NCI-H1436 (cell line): ENCODE measurements around the gene SUPT4H1.

Source experiments
- DNase-seq: peaks from one replicate; lab custom pipeline; 2025; lab: John Stamatoyannopoulos, UW

The SUPT4H1 gene

GRCh38 chr17:58380207-58381123 lies 28.5 kb upstream of the SUPT4H1 start:
- DNase-seq: no peak

- no peak for DNase-seq
These were observed 27.5 kb upstream of the SUPT4H1 start for GRCh38 chr17:58379511-58379824.

- DNase-seq: no peak
These were observed 26.9 kb upstream of the SUPT4H1 start for GRCh38 chr17:58378733-58379510.

GRCh38 chr17:58377661-58378060 lies 25.7 kb upstream of the SUPT4H1 start:
- DNase-seq: no peak

GRCh38 chr17:58377093-58377601 lies 25.1 kb upstream of the SUPT4H1 start:
- DNase-seq: no peak

DNA sequence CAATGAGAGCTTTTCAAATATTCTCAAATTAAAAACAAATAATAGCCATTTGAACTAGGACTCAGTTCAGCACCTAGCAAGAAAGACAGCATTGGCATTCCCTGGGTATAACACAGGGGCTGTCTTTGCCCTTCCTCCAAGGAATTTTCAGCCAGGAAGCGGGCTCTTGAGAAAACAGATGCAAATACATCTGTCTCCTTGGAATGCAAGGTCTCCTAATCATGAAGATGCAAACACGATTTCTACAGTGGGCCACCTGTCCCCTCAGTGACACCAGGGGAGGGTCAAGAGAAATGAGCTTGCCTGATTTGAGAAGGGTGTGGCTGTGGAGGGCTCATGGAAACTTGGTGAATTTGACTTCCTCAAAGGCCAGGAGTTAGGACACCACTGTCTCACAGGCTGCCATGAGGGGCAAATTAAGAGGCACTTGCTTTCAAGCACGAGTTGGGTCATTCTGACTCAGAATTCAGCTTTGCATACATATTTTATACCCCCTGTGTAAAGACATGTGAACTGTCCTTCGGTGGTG lies 24.5 kb upstream of the SUPT4H1 start:
- DNase-seq: no peak

- DNase-seq: no peak
These were observed 23.8 kb upstream of the SUPT4H1 start for GRCh38 chr17:58375811-58376210.

DNA sequence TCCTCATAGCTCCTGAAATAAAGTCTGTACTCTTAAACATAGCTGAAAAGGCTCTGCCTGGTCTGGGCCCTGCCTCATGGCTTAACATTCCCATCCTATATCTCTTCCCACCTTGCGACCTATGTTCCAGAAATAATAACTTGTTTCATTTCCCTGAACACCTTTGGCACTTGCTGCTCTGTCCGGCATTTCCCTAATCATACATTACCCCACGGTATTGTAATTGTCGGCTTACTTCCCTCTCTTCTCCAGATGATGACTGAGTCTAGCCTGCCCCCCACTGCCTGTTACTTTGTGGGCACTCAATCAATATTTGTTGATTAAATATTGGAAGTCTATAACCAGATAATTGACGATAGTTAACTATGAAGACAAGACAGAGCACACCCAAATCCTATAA lies 23.3 kb upstream of the SUPT4H1 start:
- DNase-seq: no peak

- no peak for DNase-seq
These were observed 21.9 kb upstream of the SUPT4H1 start for GRCh38 chr17:58373923-58374322.

- DNase-seq: no peak
These were observed 21.0 kb upstream of the SUPT4H1 start for GRCh38 chr17:58373003-58373402.

GRCh38 chr17:58371300-58371950 lies 19.4 kb upstream of the SUPT4H1 start:
- DNase-seq: no peak

DNA sequence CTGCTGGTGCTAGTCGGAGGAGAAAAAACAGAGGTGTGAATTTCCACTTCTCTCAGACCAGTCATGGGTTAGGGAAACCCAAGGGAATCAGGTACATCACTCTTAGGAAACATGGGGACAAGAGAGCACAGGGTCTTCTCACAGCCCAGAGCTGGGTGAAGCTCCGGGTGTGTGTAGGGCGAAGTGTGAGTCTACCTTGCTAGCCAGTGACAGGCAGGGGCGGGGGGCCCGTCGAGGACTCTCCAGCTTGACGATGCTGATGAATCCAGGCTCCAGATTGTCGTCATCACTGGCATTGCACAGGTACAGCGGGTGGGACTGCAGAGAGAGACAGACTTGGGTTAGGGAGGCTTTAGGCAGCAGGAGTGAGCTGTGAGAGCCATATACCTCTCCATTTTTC lies 18.7 kb upstream of the SUPT4H1 start:
- DNase-seq: no peak

GRCh38 chr17:58370309-58370708 lies 18.3 kb upstream of the SUPT4H1 start:
- DNase-seq: no peak

DNA sequence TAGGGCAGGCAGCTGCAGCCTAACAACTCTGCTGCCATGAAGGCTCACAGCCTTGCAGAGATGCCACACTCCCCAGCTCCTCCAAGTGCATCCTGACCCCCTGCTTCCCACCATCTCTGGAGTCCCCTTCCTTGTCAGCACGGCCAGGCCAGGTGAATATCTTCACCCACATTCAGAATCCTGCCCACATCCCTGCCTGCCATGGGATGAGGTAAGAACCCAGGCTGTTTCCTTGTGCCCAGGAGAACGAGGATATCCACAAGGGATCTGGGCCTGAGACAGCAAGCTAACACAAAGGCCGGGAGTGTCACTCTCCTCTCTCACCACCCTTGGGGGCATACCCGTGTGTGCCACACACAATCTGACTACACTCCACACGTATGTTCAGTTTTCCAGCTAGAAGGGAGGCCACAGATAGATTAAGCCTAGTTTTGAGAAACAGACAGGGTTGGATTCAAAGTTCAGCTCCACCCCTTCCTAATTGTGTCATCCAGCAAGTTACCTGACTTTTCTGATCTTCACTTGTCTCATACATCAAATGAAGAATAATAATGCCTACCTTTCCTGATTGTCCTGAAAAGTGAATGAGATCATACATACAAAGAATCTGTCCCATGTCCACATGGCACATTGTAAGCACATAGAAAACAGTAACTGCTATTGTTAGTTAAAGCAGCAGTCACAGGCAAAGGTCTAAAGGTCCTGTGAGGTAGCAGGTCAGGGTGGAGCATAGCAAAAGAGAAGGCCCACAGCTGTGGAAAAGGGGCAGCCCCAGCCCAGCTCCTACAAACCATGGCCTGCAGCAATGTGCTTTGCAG lies 17.4 kb upstream of the SUPT4H1 start:
- no peak for DNase-seq

DNA sequence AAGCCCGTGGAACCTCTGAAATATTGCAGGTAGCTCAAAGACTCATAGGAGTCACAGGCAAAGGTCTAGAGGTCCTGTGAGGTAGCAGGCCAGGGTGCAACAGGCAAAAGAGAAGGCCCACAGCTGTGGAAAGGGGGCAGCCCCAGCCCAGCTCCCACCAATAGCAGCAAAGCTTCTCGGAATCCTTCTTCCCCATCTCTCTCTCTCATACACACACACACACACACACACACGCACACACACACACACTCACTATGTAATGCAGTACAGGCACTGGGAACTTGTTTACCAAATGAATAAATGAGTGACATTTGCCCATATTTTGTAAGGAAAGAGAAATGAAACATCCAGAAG lies 16.8 kb upstream of the SUPT4H1 start:
- DNase-seq: no peak

DNA sequence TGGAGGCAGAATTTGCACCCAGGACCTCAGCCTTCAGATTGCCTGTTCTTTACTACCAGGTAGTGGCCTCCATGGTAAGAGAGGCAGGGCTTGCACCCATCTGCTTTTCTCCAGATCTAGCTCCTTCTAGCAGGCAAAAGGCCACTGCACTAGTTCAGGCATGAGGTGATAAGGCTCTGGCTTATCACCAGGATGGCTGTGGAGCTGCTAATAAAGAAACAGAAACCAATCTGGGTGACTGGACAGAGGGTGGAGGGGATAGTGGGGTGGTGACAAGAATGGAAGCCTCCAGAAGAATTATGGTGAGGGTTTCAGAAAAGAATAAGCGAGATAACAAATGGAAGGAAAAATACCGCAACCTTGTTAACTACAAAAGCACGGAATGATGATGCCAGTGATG lies 15.5 kb upstream of the SUPT4H1 start:
- no peak for DNase-seq

DNA sequence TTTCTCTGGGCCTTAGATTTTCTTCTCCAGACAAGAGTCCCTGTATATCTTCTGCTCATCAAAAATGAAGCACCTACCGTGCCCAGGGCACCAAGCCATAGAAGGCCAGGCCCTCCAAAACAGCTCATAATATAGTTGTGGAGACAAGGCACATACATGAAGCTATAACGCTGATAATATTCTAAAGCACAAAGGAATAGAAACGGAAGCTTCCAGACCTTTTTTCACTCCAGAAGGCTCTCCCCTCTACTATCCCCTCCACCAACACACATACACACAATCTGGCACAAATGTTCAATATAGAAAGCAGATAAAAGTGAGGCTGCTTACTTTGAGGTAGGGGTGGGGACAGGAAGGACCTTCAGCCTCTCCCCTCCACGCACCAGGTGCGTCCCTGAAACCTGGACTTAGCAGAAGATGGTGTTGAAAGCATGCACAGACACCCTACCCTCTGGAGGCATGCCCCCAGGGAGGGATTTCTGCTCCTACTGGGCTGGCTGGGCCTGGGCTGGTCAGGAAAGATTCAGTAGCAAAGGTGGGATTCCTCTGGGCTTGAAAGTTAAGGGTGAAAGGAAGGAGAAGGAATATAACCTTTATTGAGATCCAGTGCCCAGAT lies 14.1 kb upstream of the SUPT4H1 start:
- DNase-seq: no peak

- no peak for DNase-seq
These were observed 13.4 kb upstream of the SUPT4H1 start for GRCh38 chr17:58365185-58365979.

DNA sequence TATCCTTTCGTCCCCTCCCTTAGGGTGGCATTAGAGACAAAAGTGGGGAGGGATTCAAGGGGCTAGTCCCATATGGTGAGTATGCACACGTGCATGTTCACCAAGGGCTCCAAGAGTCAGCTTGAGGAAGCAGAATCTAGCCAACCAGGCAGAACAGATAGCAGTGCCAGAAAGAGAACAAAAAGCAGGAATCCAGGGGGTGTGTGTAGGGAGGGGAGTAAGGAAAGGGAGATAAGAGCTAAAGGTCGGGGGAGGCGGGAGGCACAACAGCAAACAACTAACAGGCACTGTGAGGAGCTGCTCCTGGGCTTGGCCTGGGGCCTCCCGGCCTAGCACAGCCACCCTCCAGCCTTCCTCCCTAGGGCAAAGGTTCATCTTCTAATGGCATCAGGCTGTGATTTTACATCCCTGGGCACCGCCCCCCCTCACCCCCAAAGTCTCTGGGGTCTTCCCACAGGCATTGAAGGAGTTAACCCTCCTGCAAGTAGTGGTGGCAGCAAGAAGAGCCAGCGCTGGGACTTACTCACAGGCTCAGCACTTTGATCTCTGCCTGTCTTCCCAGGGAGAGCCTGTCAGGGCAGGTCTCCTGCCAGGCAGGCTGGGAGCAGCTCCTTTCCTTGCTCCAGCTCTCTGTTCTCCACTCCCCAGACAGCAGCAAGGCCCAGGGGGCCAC lies 12.4 kb upstream of the SUPT4H1 start:
- DNase-seq: no peak
